ENCODE measurements around the gene LRRC18. TPM values are rescaled to one million over a fixed set of nuclear protein-coding genes. Genes with fewer than 3 reads are reported as not detected.

LRRC18 gene
- total RNA-seq, 1 experiment from 2014 or later: not detected

DNA sequence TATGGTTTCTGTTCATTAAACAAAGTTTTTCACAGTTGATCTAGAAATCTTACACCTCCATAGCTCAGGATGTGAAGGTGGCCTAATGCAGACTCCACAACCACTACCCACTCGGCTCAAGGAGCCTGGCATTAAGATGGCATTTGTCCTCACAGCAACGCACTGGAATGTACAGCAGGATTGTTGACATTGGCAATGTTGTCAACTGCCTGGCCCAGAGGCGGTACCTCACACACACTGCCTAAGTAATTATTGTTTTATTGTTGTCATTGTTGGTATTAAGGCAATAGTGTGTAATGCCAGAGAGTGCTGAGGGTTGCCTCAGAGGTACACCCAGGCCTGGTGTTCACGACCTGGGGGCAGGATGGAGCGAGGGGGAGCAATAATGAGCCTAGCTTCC is 38.3 kb downstream of the LRRC18 start:
- Histone ChIP-seq H3K27me3 (replicated peaks; ENCODE audit: control insufficient read depth, insufficient read depth, low read length) (peaks cover 3% of the 10 kb centered on the region), H3K36me3 (ENCODE audit: control insufficient read depth, insufficient read depth, low read length) (no peaks in the 10 kb centered on the region), H3K9me3 (no peaks in the 10 kb centered on the region), H3K4me1 (no peaks in the 10 kb centered on the region), H3K4me3 (ENCODE audit: low read depth, low read length) (no peak overlapping the region)
- TF ChIP-seq, protein P1, sequence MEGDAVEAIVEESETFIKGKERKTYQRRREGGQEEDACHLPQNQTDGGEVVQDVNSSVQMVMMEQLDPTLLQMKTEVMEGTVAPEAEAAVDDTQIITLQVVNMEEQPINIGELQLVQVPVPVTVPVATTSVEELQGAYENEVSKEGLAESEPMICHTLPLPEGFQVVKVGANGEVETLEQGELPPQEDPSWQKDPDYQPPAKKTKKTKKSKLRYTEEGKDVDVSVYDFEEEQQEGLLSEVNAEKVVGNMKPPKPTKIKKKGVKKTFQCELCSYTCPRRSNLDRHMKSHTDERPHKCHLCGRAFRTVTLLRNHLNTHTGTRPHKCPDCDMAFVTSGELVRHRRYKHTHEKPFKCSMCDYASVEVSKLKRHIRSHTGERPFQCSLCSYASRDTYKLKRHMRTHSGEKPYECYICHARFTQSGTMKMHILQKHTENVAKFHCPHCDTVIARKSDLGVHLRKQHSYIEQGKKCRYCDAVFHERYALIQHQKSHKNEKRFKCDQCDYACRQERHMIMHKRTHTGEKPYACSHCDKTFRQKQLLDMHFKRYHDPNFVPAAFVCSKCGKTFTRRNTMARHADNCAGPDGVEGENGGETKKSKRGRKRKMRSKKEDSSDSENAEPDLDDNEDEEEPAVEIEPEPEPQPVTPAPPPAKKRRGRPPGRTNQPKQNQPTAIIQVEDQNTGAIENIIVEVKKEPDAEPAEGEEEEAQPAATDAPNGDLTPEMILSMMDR (IDR thresholded peaks at IDR 0.05; ENCODE audit: insufficient read depth in 1 of 2, low read depth in 1 of 2, low read length in 1 of 2, severe bottlenecking in 1 of 2, unreplicated experiment in 1 of 2): no peak
- BruUV-seq (replicated peaks): no TSS peak
- Mint-ChIP-seq H3K27me3 (ENCODE audit: insufficient read depth, unreplicated experiment) (peaks cover 29% of the 10 kb centered on the region), H3K9me3 (ENCODE audit: unreplicated experiment) (no peaks in the 10 kb centered on the region), H3K4me3 (ENCODE audit: unreplicated experiment) (no peak overlapping the region), H3K27ac (ENCODE audit: unreplicated experiment) (no peak overlapping the region), H3K4me1 (ENCODE audit: low read depth, unreplicated experiment) (no peaks in the 10 kb centered on the region), H3K36me3 (ENCODE audit: insufficient read depth, unreplicated experiment) (no peaks in the 10 kb centered on the region)
- CTCF ChIA-PET: no interaction called here
- POLR2A ChIA-PET: no interaction called here
- no peak for DNase-seq
- intact Hi-C loops (cut with micrococcal nuclease; ENCODE audit: unreplicated experiment): no loop called here

DNA sequence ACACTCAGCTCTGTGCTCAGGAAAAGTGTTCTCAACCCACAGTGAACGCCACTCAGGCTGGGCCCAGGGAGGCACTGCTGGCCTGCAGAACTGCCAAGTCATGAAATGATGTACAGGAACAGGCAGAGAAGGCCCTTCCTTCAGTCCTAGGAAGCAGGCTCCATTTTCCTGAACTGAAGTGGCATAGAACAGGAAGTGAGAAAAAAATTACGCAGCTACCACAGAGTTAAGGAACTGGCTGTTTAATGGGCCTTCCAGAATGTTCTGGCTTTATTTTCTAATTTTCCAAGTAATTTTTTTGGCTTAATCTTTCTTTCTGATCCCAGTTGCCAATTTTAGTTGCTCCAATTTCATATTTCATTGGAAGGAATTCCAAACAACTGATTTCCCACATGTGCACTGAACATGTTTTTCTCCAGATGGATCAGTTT is 39.3 kb downstream of the LRRC18 start:
- H3K36me3 ChIP-seq (ENCODE audit: control insufficient read depth, insufficient read depth, low read length): no peaks in the 10 kb centered on the region
- H3K27me3 ChIP-seq (replicated peaks; ENCODE audit: control insufficient read depth, insufficient read depth, low read length): peaks cover 3% of the 10 kb centered on the region; the same call in 1 of the 2 replicates
- no peak overlapping the region for H3K4me3 Mint-ChIP-seq (ENCODE audit: unreplicated experiment)
- DNase-seq: no peak
- TF ChIP-seq, protein P1 (IDR thresholded peaks at IDR 0.05; ENCODE audit: insufficient read depth in 1 of 2, low read depth in 1 of 2, low read length in 1 of 2, severe bottlenecking in 1 of 2, unreplicated experiment in 1 of 2): no peak
- H3K27me3 Mint-ChIP-seq (ENCODE audit: insufficient read depth, unreplicated experiment): peaks cover 29% of the 10 kb centered on the region
- ChIA-PET CTCF (no interaction called here), POLR2A (no interaction called here)
- H3K4me1 ChIP-seq: no peaks in the 10 kb centered on the region
- BruUV-seq (replicated peaks): no TSS peak
- H3K4me3 ChIP-seq (ENCODE audit: low read depth, low read length): no peak overlapping the region
- intact Hi-C loops (cut with micrococcal nuclease; ENCODE audit: unreplicated experiment): no loop called here
- no peaks in the 10 kb centered on the region for H3K9me3 Mint-ChIP-seq (ENCODE audit: unreplicated experiment)
- H3K9me3 ChIP-seq: no peaks in the 10 kb centered on the region
- no peaks in the 10 kb centered on the region for H3K36me3 Mint-ChIP-seq (ENCODE audit: insufficient read depth, unreplicated experiment)
- H3K4me1 Mint-ChIP-seq (ENCODE audit: low read depth, unreplicated experiment): no peaks in the 10 kb centered on the region
- H3K27ac Mint-ChIP-seq (ENCODE audit: unreplicated experiment): no peak overlapping the region

DNA sequence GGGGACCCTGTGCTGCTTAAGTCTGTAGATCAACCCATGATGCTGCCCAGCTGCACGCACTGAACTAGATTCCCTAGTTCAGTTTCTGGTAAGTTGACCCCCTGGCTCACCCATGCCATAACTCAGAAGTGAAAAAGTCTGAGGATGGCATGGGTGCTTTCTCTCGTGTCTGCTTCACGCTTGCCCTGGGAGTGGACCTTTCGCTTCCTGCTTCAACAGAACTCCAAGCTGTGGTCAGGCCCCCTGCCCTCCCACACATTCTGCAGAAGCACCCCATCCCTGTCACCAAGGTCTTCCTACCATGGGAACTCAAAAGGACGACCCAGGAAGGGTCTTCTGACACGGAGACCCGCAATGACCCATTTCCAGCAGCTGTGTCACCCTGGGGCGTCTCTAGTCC is 39.9 kb downstream of the LRRC18 start:
- H3K4me3 Mint-ChIP-seq (ENCODE audit: unreplicated experiment): no peak overlapping the region
- H3K4me1 Mint-ChIP-seq (ENCODE audit: low read depth, unreplicated experiment): no peaks in the 10 kb centered on the region
- no peaks in the 10 kb centered on the region for H3K9me3 ChIP-seq
- H3K27me3 Mint-ChIP-seq (ENCODE audit: insufficient read depth, unreplicated experiment): peaks cover 29% of the 10 kb centered on the region
- no peaks in the 10 kb centered on the region for H3K9me3 Mint-ChIP-seq (ENCODE audit: unreplicated experiment)
- H3K4me1 ChIP-seq: no peaks in the 10 kb centered on the region
- H3K36me3 Mint-ChIP-seq (ENCODE audit: insufficient read depth, unreplicated experiment): no peaks in the 10 kb centered on the region
- BruUV-seq (replicated peaks): no TSS peak
- CTCF ChIA-PET: interaction anchor here (0.5 kb wide), 1 partner anchor 243 kb away, joined by 4 read pairs; no protein-coding TSS in a partner anchor
- POLR2A ChIA-PET: no interaction called here
- H3K27ac Mint-ChIP-seq (ENCODE audit: unreplicated experiment): no peak overlapping the region
- no peak for DNase-seq
- TF ChIP-seq, protein P1 (IDR thresholded peaks at IDR 0.05; ENCODE audit: insufficient read depth in 1 of 2, low read depth in 1 of 2, low read length in 1 of 2, severe bottlenecking in 1 of 2, unreplicated experiment in 1 of 2): no peak
- no peak overlapping the region for H3K4me3 ChIP-seq (ENCODE audit: low read depth, low read length)
- H3K27me3 ChIP-seq (replicated peaks; ENCODE audit: control insufficient read depth, insufficient read depth, low read length): peaks cover 3% of the 10 kb centered on the region; the same call in 1 of the 2 replicates
- no peaks in the 10 kb centered on the region for H3K36me3 ChIP-seq (ENCODE audit: control insufficient read depth, insufficient read depth, low read length)
- intact Hi-C loops (cut with micrococcal nuclease; ENCODE audit: unreplicated experiment): no loop called here
